ENCODE data around the gene REM2.

The REM2 gene

GRCh38 chr14:22875748-22876319, 7.2 kb upstream of the REM2 start:
- DNase-seq = no peak

- no peak for DNase-seq
These were observed 6.0 kb upstream of the REM2 start for GRCh38 chr14:22877000-22877501.

GRCh38 chr14:22878271-22879246, 4.5 kb upstream of the REM2 start:
- no peak for DNase-seq

- DNase-seq = no peak
These were observed 958 bp upstream of the REM2 start for GRCh38 chr14:22882064-22882463.

GRCh38 chr14:22882529-22883172, 371 bp upstream of the REM2 start:
- peak; percentile 63 for DNase-seq

GRCh38 chr14:22884076-22884737, 1.2 kb downstream of the REM2 start:
- no peak for DNase-seq

- DNase-seq = no peak
These were observed 1.9 kb downstream of the REM2 start for GRCh38 chr14:22884738-22885523.

GRCh38 chr14:22885975-22886374, 3.0 kb downstream of the REM2 start:
- DNase-seq = no peak

GRCh38 chr14:22886500-22887259, 3.7 kb downstream of the REM2 start:
- DNase-seq = peak; percentile 88

GRCh38 chr14:22887260-22887989, 4.4 kb downstream of the REM2 start:
- DNase-seq = peak; percentile 53

GRCh38 chr14:22887990-22888378, 5.0 kb downstream of the REM2 start:
- DNase-seq = peak; percentile 58

- DNase-seq = peak; percentile 52
These were observed 5.6 kb downstream of the REM2 start for GRCh38 chr14:22888662-22889061.

- DNase-seq = no peak
These were observed 7.4 kb downstream of the REM2 start for GRCh38 chr14:22890416-22890815.

- DNase-seq = no peak
These were observed 9.5 kb downstream of the REM2 start for GRCh38 chr14:22892488-22892887.

GRCh38 chr14:22893706-22894105, 10.7 kb downstream of the REM2 start:
- DNase-seq = no peak

- DNase-seq = no peak
These were observed 12.4 kb downstream of the REM2 start for GRCh38 chr14:22895402-22895801.

- DNase-seq = no peak
These were observed 13.3 kb downstream of the REM2 start for GRCh38 chr14:22896356-22896755.

GRCh38 chr14:22896760-22897159, 13.7 kb downstream of the REM2 start:
- DNase-seq = no peak

- no peak for DNase-seq
These were observed 14.3 kb downstream of the REM2 start for GRCh38 chr14:22897357-22897756.

- DNase-seq = no peak
These were observed 15.5 kb downstream of the REM2 start for GRCh38 chr14:22898302-22899090.
